OCI-LY7 (cell line): ENCODE data around the gene ILKAP.

Experiments used
- EZH2phosphoT487 ChIP-seq: fragments of 200-600 bp; sonication (generic); IDR thresholded peaks from 2 replicates; pipeline ENCODE4 v1.6.1; 2018; ENCODE audit warnings: low read depth, borderline replicate concordance, mild to moderate bottlenecking, mixed run types, antibody characterized with exemption, low read length, moderate library complexity, mixed read lengths
- TF ChIP-seq, protein P1 (sequence below): fragments of 200-600 bp; sonication (generic); conservative IDR thresholded peaks from 2 replicates; pipeline ENCODE4 v1.5.1; 2014; ENCODE audit warnings: mild to moderate bottlenecking, antibody characterized with exemption, low read length, moderate library complexity, mixed read lengths

DNA sequence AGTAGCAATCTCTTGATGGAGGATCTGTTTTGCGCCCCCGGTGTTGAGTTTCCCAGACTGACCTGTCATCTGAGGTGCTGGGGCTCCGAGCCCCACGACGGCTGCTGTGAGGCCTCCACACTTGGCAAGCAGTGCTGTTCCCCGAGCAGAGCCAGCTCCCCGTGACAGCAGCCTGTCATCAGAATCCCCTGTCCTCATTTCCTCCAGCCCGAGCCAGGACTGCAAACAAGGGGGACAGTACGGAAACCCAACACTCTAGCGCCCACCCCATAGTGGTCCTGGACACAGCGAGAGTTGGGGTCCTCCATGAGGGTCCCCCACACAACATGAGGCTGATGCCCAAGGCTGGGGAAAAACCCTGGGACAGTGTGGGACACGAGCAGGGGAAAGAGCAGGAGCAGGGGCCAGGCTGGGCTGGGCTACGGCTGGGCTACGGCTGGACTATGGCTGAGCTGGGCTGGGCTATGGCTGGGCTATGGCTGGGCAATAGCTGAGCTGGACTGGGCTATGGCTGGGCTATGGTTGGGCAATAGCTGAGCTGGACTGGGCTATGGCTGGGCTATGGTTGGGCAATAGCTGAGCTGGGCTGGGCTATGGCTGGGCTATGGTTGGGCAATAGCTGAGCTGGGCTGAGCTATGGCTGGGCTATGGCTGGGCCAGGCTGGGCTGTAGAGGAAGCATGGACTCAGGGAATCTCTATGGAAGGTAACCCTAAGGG lies 66.5 kb downstream of the ILKAP start:
- TF ChIP-seq, protein P1, sequence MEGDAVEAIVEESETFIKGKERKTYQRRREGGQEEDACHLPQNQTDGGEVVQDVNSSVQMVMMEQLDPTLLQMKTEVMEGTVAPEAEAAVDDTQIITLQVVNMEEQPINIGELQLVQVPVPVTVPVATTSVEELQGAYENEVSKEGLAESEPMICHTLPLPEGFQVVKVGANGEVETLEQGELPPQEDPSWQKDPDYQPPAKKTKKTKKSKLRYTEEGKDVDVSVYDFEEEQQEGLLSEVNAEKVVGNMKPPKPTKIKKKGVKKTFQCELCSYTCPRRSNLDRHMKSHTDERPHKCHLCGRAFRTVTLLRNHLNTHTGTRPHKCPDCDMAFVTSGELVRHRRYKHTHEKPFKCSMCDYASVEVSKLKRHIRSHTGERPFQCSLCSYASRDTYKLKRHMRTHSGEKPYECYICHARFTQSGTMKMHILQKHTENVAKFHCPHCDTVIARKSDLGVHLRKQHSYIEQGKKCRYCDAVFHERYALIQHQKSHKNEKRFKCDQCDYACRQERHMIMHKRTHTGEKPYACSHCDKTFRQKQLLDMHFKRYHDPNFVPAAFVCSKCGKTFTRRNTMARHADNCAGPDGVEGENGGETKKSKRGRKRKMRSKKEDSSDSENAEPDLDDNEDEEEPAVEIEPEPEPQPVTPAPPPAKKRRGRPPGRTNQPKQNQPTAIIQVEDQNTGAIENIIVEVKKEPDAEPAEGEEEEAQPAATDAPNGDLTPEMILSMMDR = no peak
- no peak for TF ChIP-seq EZH2phosphoT487
